CD4-positive, alpha-beta T cell (primary cell): ENCODE results near the gene GTSF1L. TPM values are rescaled to one million over a fixed set of nuclear protein-coding genes. Genes with fewer than 3 reads are reported as not detected.

Experiments used
- ATAC-seq: fragments of 200-7000 bp; cut with Tn5 transposase; one replicate; pipeline ENCODE4 v1.10.0; 2022; ENCODE audit warnings: mild to moderate bottlenecking; ENCODE audit not compliant: poor library complexity
- CTCF ChIA-PET: fragments of 350-600 bp; sonication (Branson Sonifier 250); formaldehyde crosslinking; loops from one replicate; lab custom pipeline; 2021; ENCODE audit warnings: antibody characterized with exemption, inconsistent platforms; lab: Charles Lee
- POLR2A ChIA-PET: fragments of 350-600 bp; sonication (Branson Sonifier 250); formaldehyde crosslinking; loops from one replicate; lab custom pipeline; 2021; ENCODE audit warnings: antibody characterized with exemption, inconsistent platforms; lab: Charles Lee
- DNase-seq, 14 experiments: peaks; one replicate each; pipeline ENCODE4 v3.0.0-alpha.2; 2013 to 2020; ENCODE audit warnings: mixed read lengths in 2 of 14
- H3K27ac ChIP-seq, 2 donors: one replicate each; pipeline versions ENCODE4 v1.5.1 to v1.7.0; 2013; ENCODE audit warnings: low read length in 2 of 2, low read depth in 1 of 2, mild to moderate bottlenecking in 1 of 2
- H3K27me3 ChIP-seq, 2 experiments: 1 replicate in 1 of 2; 2 replicates in 1 of 2; pipeline versions ENCODE4 v1.6.1 to v1.7.0; 2013; ENCODE audit warnings: low read length in 2 of 2, control low read depth in 1 of 2, mild to moderate bottlenecking in 1 of 2, moderate library complexity in 1 of 2; ENCODE audit not compliant: insufficient read depth in 2 of 2, control insufficient read depth in 1 of 2
- H3K36me3 ChIP-seq: one replicate; pipeline ENCODE4 v1.6.1; 2013; ENCODE audit warnings: low read length, control low read depth; ENCODE audit not compliant: insufficient read depth
- H3K4me1 ChIP-seq: one replicate; pipeline ENCODE4 v1.6.1; 2013; ENCODE audit warnings: low read length, control low read depth; ENCODE audit not compliant: insufficient read depth
- H3K4me3 ChIP-seq: one replicate; pipeline ENCODE4 v1.5.1; 2013; ENCODE audit warnings: mild to moderate bottlenecking, low read length, moderate library complexity
- H3K9me3 ChIP-seq, 2 experiments: 1 replicate in 1 of 2; 2 replicates in 1 of 2; pipeline versions ENCODE4 v1.6.1 to v1.7.0; 2013; ENCODE audit warnings: low read length in 2 of 2, mild to moderate bottlenecking in 2 of 2, control low read depth in 1 of 2, moderate library complexity in 1 of 2; ENCODE audit not compliant: control insufficient read depth in 1 of 2, insufficient read depth in 1 of 2
- H3K27ac Mint-ChIP-seq: one replicate; pipeline ENCODE4 v1.8.0; 2020; ENCODE audit warnings: mixed read lengths
- H3K27me3 Mint-ChIP-seq: one replicate; pipeline ENCODE4 v1.8.0; 2021; ENCODE audit warnings: mixed read lengths
- H3K36me3 Mint-ChIP-seq: one replicate; pipeline ENCODE4 v1.8.0; 2021; ENCODE audit warnings: low read depth, mixed read lengths
- H3K4me1 Mint-ChIP-seq: one replicate; pipeline ENCODE4 v1.8.0; 2021; ENCODE audit warnings: low read depth, mixed read lengths
- H3K4me3 Mint-ChIP-seq: one replicate; pipeline ENCODE4 v1.8.0; 2020; ENCODE audit warnings: mild to moderate bottlenecking, mixed read lengths
- H3K9me3 Mint-ChIP-seq: one replicate; pipeline ENCODE4 v1.8.0; 2020; ENCODE audit warnings: mixed read lengths
- CTCF ChIP-seq: fragments of 200-600 bp; IDR thresholded peaks from one replicate; pipeline ENCODE4 v1.8.0; 2022; ENCODE audit warnings: antibody characterized with exemption, mild to moderate bottlenecking
- intact Hi-C, 2 experiments: fragments of 100-400 bp; cut with DNase I in 1 of 2; cut with micrococcal nuclease in 1 of 2; formaldehyde crosslinking; loops; one replicate each; pipeline versions ENCODE4 v1.15.1 to v1.9.0; 2023 to 2025; cut with DNase I, micrococcal nuclease
- total RNA-seq, 174 experiments: library from RNA in 2 of 174; stranded (reverse) in 2 of 174; gene quantifications; one replicate each; pipeline ENCODE4 v1.2.3 and lab custom pipeline; 2021 to 2026

GTSF1L gene
- total RNA-seq, 2 experiments from 2014 or later = not detected

GRCh38 chr20:43726333-43726732 is 469 bp downstream of the GTSF1L start:
- no peak for ATAC-seq
- DNase-seq = no peak
- ChIA-PET CTCF (no interaction called here), POLR2A (no interaction called here)
- peak overlapping the region; percentile 42 for H3K27ac Mint-ChIP-seq
- Histone ChIP-seq H3K4me3 (no peak overlapping the region), H3K9me3 (peaks cover 0 to 7% of the 10 kb centered on the region in 2 experiments), H3K4me1 (peaks cover 38% of the 10 kb centered on the region), H3K36me3 (no peaks in the 10 kb centered on the region), H3K27me3 (no peaks in the 10 kb centered on the region), H3K27ac (no peak overlapping the region)
- H3K9me3 Mint-ChIP-seq = peaks cover 4% of the 10 kb centered on the region
- intact Hi-C loops = no loop called here
- TF ChIP-seq CTCF = no peak
- H3K36me3 Mint-ChIP-seq = no peaks in the 10 kb centered on the region
- no peaks in the 10 kb centered on the region for H3K27me3 Mint-ChIP-seq
- no peak overlapping the region for H3K4me3 Mint-ChIP-seq
- peaks cover 68% of the 10 kb centered on the region for H3K4me1 Mint-ChIP-seq

GRCh38 chr20:43725666-43726065 is 1.1 kb downstream of the GTSF1L start:
- Histone ChIP-seq H3K36me3 (no peaks in the 10 kb centered on the region), H3K27me3 (no peaks in the 10 kb centered on the region), H3K4me1 (peaks cover 45% of the 10 kb centered on the region), H3K4me3 (no peak overlapping the region), H3K9me3 (peaks cover 0 to 7% of the 10 kb centered on the region in 2 experiments), H3K27ac (no peak overlapping the region)
- peak overlapping the region; percentile 75 for H3K27ac Mint-ChIP-seq
- no peaks in the 10 kb centered on the region for H3K36me3 Mint-ChIP-seq
- intact Hi-C loops = no loop called here
- no peak overlapping the region for H3K4me3 Mint-ChIP-seq
- POLR2A ChIA-PET = interaction anchor here (0.5 to 0.7 kb wide), 3 partner anchors 17 to 226 kb away, joined by 3 to 5 read pairs (median 3); no protein-coding TSS in a partner anchor
- CTCF ChIA-PET = no interaction called here
- ATAC-seq (no peak), DNase-seq (no peak)
- H3K4me1 Mint-ChIP-seq = peaks cover 74% of the 10 kb centered on the region
- no peaks in the 10 kb centered on the region for H3K27me3 Mint-ChIP-seq
- TF ChIP-seq CTCF = no peak
- H3K9me3 Mint-ChIP-seq = peaks cover 4% of the 10 kb centered on the region

- TF ChIP-seq CTCF = no peak
- Histone ChIP-seq H3K4me3 (no peak overlapping the region), H3K9me3 (peaks cover 0 to under 1% of the 10 kb centered on the region in 2 experiments), H3K27ac (no peak overlapping the region), H3K27me3 (no peaks in the 10 kb centered on the region), H3K4me1 (peaks cover 43% of the 10 kb centered on the region), H3K36me3 (no peaks in the 10 kb centered on the region)
- H3K4me3 Mint-ChIP-seq = no peak overlapping the region
- H3K27ac Mint-ChIP-seq = peak overlapping the region; percentile 75
- H3K4me1 Mint-ChIP-seq = peaks cover 83% of the 10 kb centered on the region
- intact Hi-C loops = loop anchor here in 1 of 2 experiments (5.0 kb wide), 1 partner anchor 57 kb away; the partner anchor contains the start of gene MYBL2
- no peak for DNase-seq
- no peak for ATAC-seq
- peaks cover 4% of the 10 kb centered on the region for H3K9me3 Mint-ChIP-seq
- no peaks in the 10 kb centered on the region for H3K27me3 Mint-ChIP-seq
- H3K36me3 Mint-ChIP-seq = no peaks in the 10 kb centered on the region
- ChIA-PET POLR2A (no interaction called here), CTCF (no interaction called here)
Observed at GRCh38 chr20:43724383-43724782, 2.4 kb downstream of the GTSF1L start.
